WTC11 (cell line): ENCODE data around the gene CILP2. TPM values are rescaled to one million over a fixed set of nuclear protein-coding genes. Genes with fewer than 3 reads are reported as not detected.

ENCODE experiments used
- ATAC-seq: fragments of 200-7000 bp; cut with Tn5 transposase; 2 replicates; pipeline ENCODE4 v1.10.0; 2021; ENCODE audit warnings: mild to moderate bottlenecking, moderate library complexity
- CTCF ChIA-PET: fragments of 300-600 bp; sonication (Branson Sonifier 250); formaldehyde crosslinking; loops from one replicate; lab custom pipeline; 2021; ENCODE audit warnings: antibody characterized with exemption; lab: Charles Lee
- POLR2A ChIA-PET: fragments of 350-600 bp; sonication (Branson Sonifier 250); formaldehyde crosslinking; loops from one replicate; lab custom pipeline; 2021; ENCODE audit warnings: antibody characterized with exemption; lab: Charles Lee
- DNase-seq: peaks from one replicate; pipeline ENCODE4 v3.0.0; 2021; ENCODE audit warnings: low spot score
- H3K27ac Mint-ChIP-seq: 2 replicates; pipeline ENCODE4 v1.8.0; 2021; ENCODE audit warnings: mixed read lengths
- H3K27me3 Mint-ChIP-seq: 2 replicates; pipeline ENCODE4 v1.8.0; 2021; ENCODE audit warnings: low read depth, mild to moderate bottlenecking, moderate library complexity, mixed read lengths
- H3K36me3 Mint-ChIP-seq: 2 replicates; pipeline ENCODE4 v1.8.0; 2021; ENCODE audit warnings: mixed read lengths
- H3K4me1 Mint-ChIP-seq: 2 replicates; pipeline ENCODE4 v1.8.0; 2022; ENCODE audit warnings: mixed read lengths
- H3K4me3 Mint-ChIP-seq: 2 replicates; pipeline ENCODE4 v1.8.0; 2021; ENCODE audit warnings: mild to moderate bottlenecking, moderate library complexity, mixed read lengths
- H3K9me3 Mint-ChIP-seq: 2 replicates; pipeline ENCODE4 v1.8.0; 2021; ENCODE audit warnings: mixed read lengths
- ATF1 ChIP-seq: sonication (generic); formaldehyde crosslinking; IDR thresholded peaks from 2 replicates; pipeline ENCODE4 v1.8.1; 2023; ENCODE audit warnings: mild to moderate bottlenecking, moderate library complexity, missing genetic modification reagents
- CBFB ChIP-seq: sonication (generic); formaldehyde crosslinking; IDR thresholded peaks from 2 replicates; pipeline ENCODE4 v1.8.1; 2022; ENCODE audit warnings: mild to moderate bottlenecking, low read depth, missing genetic modification reagents
- FOXP1 ChIP-seq: sonication (generic); formaldehyde crosslinking; IDR thresholded peaks from 2 replicates; pipeline ENCODE4 v1.8.0; 2022; ENCODE audit warnings: missing genetic modification reagents, mild to moderate bottlenecking, moderate library complexity, borderline replicate concordance
- GTF2I ChIP-seq: fragments of 250-450 bp; sonication (Bioruptor Pico); conservative IDR thresholded peaks from 2 replicates; pipeline ENCODE4 v1.4.0; 2021; ENCODE audit warnings: mild to moderate bottlenecking
- KAT7 ChIP-seq: sonication (generic); formaldehyde crosslinking; IDR thresholded peaks from 2 replicates; pipeline ENCODE4 v1.8.1; 2023; ENCODE audit warnings: missing genetic modification reagents, mild to moderate bottlenecking, borderline replicate concordance
- MXD4 ChIP-seq: fragments of 250-450 bp; sonication (Bioruptor Pico); IDR thresholded peaks from 2 replicates; pipeline ENCODE4 v1.8.0; 2021; ENCODE audit warnings: mild to moderate bottlenecking, moderate library complexity, borderline replicate concordance
- NFATC4 ChIP-seq: fragments of 250-450 bp; sonication (Bioruptor Pico); IDR thresholded peaks from 2 replicates; pipeline ENCODE4 v1.9.0; 2021; ENCODE audit warnings: mild to moderate bottlenecking
- NR1H2 ChIP-seq: sonication (generic); formaldehyde crosslinking; IDR thresholded peaks from 2 replicates; pipeline ENCODE4 v1.9.0; 2021; ENCODE audit warnings: mild to moderate bottlenecking, moderate library complexity, missing genetic modification reagents
- NR2C2 ChIP-seq: sonication (generic); formaldehyde crosslinking; IDR thresholded peaks from 2 replicates; pipeline ENCODE4 v1.8.0; 2022; ENCODE audit warnings: mild to moderate bottlenecking, missing genetic modification reagents
- NR3C1 ChIP-seq: sonication (generic); formaldehyde crosslinking; conservative IDR thresholded peaks from 2 replicates; pipeline ENCODE4 v1.8.1; 2023; ENCODE audit warnings: low read depth, mild to moderate bottlenecking, missing genetic modification reagents
- SOX15 ChIP-seq: fragments of 250-450 bp; sonication (Bioruptor Pico); IDR thresholded peaks from 2 replicates; pipeline ENCODE4 v1.9.0; 2021; ENCODE audit warnings: mild to moderate bottlenecking
- TEAD4 ChIP-seq: sonication (generic); formaldehyde crosslinking; IDR thresholded peaks from 2 replicates; pipeline ENCODE4 v1.8.0; 2022; ENCODE audit warnings: mild to moderate bottlenecking, missing genetic modification reagents
- ZNF263 ChIP-seq: sonication (generic); formaldehyde crosslinking; IDR thresholded peaks from 2 replicates; pipeline ENCODE4 v1.8.1; 2022; ENCODE audit warnings: low read depth, mild to moderate bottlenecking, moderate library complexity, missing genetic modification reagents
- total RNA-seq: library from RNA; stranded (reverse); gene quantifications from 3 replicates; pipeline ENCODE4 v1.2.3, GENCODE V29; 2021
- TF ChIP-seq, protein P1 (sequence below): sonication (generic); formaldehyde crosslinking; IDR thresholded peaks from 2 replicates; pipeline ENCODE4 v1.8.0; 2023; ENCODE audit warnings: mild to moderate bottlenecking, missing genetic modification reagents
- TF ChIP-seq, protein P2 (sequence below): sonication (generic); formaldehyde crosslinking; IDR thresholded peaks from 2 replicates; pipeline ENCODE4 v1.8.0; 2022; ENCODE audit warnings: mild to moderate bottlenecking, missing genetic modification reagents
- TF ChIP-seq, protein P3 (sequence below): sonication (generic); formaldehyde crosslinking; IDR thresholded peaks from 2 replicates; pipeline ENCODE4 v1.8.0; 2022; ENCODE audit warnings: mild to moderate bottlenecking, missing genetic modification reagents
- TF ChIP-seq, protein P4 (sequence below): sonication (generic); formaldehyde crosslinking; IDR thresholded peaks from 2 replicates; pipeline ENCODE4 v1.8.1; 2023; ENCODE audit warnings: mild to moderate bottlenecking, missing genetic modification reagents, borderline replicate concordance
- TF ChIP-seq, protein P5 (sequence below): fragments of 250-450 bp; sonication (Bioruptor Pico); conservative IDR thresholded peaks from 2 replicates; pipeline ENCODE4 v1.9.0; 2021; ENCODE audit warnings: mild to moderate bottlenecking
- TF ChIP-seq, protein P6 (sequence below): sonication (generic); formaldehyde crosslinking; IDR thresholded peaks from 2 replicates; pipeline ENCODE4 v1.8.1; 2023; ENCODE audit warnings: mild to moderate bottlenecking, missing genetic modification reagents, moderate library complexity

Gene CILP2
- total RNA-seq, 1 experiment from 2014 or later = 7.9 TPM

DNA sequence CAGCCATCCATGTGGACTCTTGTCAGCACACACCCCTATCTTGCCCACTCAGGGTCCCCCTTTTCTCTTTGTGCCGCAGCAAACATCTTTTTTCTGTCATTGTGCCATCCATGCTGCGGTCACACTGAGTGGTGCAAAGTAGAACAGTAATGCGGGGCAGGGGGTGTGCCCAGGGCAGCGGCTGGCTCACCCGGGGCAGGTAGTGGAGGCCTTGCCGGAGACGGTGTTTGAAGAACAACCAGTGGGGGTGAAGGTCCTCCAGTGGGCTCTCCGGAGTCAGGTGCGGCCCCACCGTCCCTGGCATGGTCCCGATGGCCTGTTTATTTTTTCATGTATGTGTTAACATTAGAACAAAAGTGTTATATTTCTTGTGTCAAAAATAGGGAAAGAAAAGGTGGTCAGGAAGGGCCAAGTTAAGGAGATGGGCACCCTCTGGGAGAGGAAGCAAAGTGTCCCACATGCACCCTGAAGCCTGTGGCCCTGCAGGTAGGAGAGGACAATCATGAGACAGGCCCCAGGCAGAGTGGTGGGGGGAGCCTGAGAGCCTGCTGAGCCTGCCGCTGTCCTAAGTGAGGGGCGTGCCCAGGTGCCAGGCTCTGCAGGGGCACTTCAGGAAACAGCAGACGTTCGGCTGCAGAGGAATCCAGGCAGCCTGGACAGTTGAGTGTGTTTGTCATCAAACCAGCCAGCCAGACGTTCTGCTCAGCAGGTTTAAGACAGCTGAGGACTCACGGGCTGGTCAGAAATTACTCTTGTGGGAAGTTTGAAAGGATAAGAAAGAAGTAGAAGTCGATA lies 35.1 kb upstream of the CILP2 start:
- ChIA-PET POLR2A (no interaction called here), CTCF (no interaction called here)
- ATAC-seq = no peak
- no peak for DNase-seq
- Mint-ChIP-seq H3K27ac (no peak overlapping the region), H3K4me1 (no peaks in the 10 kb centered on the region; the same call in 1 of the 2 replicates), H3K9me3 (no peaks in the 10 kb centered on the region), H3K27me3 (no peaks in the 10 kb centered on the region), H3K4me3 (no peak overlapping the region), H3K36me3 (peaks cover 63% of the 10 kb centered on the region)
- TF ChIP-seq CBFB (no peak), FOXP1 (CRISPR knock-in tag) (no peak), NR2C2 (CRISPR knock-in tag) (no peak), KAT7 (no peak), GTF2I (no peak), SOX15 (CRISPR knock-in tag) (no peak)
- TF ChIP-seq, protein P1, sequence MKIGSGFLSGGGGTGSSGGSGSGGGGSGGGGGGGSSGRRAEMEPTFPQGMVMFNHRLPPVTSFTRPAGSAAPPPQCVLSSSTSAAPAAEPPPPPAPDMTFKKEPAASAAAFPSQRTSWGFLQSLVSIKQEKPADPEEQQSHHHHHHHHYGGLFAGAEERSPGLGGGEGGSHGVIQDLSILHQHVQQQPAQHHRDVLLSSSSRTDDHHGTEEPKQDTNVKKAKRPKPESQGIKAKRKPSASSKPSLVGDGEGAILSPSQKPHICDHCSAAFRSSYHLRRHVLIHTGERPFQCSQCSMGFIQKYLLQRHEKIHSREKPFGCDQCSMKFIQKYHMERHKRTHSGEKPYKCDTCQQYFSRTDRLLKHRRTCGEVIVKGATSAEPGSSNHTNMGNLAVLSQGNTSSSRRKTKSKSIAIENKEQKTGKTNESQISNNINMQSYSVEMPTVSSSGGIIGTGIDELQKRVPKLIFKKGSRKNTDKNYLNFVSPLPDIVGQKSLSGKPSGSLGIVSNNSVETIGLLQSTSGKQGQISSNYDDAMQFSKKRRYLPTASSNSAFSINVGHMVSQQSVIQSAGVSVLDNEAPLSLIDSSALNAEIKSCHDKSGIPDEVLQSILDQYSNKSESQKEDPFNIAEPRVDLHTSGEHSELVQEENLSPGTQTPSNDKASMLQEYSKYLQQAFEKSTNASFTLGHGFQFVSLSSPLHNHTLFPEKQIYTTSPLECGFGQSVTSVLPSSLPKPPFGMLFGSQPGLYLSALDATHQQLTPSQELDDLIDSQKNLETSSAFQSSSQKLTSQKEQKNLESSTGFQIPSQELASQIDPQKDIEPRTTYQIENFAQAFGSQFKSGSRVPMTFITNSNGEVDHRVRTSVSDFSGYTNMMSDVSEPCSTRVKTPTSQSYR (CRISPR knock-in tag) = no peak
- TF ChIP-seq, protein P2, sequence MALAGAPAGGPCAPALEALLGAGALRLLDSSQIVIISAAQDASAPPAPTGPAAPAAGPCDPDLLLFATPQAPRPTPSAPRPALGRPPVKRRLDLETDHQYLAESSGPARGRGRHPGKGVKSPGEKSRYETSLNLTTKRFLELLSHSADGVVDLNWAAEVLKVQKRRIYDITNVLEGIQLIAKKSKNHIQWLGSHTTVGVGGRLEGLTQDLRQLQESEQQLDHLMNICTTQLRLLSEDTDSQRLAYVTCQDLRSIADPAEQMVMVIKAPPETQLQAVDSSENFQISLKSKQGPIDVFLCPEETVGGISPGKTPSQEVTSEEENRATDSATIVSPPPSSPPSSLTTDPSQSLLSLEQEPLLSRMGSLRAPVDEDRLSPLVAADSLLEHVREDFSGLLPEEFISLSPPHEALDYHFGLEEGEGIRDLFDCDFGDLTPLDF (CRISPR knock-in tag) = no peak
- TF ChIP-seq, protein P3, sequence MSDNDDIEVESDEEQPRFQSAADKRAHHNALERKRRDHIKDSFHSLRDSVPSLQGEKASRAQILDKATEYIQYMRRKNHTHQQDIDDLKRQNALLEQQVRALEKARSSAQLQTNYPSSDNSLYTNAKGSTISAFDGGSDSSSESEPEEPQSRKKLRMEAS = no peak

DNA sequence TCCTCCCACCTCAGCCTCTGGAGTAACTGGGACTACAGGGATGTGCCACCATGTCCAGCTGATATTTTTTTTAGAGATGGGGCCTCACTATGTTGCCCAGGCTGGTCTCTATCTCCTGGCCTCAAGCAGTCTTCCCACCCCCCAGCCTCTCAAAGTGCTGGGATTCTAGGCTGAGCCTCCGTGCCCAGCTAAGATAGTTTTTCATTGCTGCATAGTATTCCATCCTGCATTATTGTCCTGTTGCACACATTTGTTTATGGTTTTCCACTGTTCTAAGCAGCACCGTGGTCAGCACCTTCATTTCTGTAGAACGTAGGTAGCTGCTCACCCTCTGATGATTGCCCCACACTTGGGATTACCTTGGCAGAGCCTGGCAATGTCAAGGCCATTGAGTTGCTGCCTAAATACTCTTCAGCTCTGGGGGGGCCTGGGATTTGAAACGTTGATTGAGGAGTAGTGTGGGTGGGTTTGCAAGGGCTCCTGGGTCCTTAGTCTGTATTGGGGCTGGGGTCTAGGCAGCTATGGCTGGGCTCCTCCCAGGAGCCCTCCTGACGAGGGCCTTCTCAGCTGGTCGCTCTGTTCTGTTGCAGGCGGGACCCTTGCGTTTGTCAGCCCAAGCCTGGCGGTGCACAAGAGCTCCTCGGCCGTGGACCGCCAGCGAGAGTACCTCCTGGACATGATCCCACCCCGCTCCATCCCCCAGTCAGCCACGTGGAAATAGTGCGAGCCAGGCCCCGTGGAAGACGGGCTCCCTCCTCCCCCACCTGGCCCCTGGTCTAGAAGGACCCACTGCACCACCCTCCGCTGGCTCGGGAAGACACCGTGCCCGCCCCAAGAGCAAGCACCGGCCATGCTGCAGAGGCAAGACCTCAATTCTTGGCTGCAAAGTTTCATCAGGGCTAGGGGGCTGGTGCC lies 33.1 kb upstream of the CILP2 start:
- H3K4me3 Mint-ChIP-seq = no peak overlapping the region
- H3K27me3 Mint-ChIP-seq = no peaks in the 10 kb centered on the region
- ATAC-seq (no peak), DNase-seq (no peak)
- POLR2A ChIA-PET = no interaction called here
- peaks cover 55% of the 10 kb centered on the region for H3K36me3 Mint-ChIP-seq
- no peaks in the 10 kb centered on the region for H3K9me3 Mint-ChIP-seq
- CTCF ChIA-PET = no interaction called here
- no peak overlapping the region for H3K27ac Mint-ChIP-seq
- H3K4me1 Mint-ChIP-seq = no peaks in the 10 kb centered on the region; the same call in 1 of the 2 replicates
- TF ChIP-seq, protein P4, sequence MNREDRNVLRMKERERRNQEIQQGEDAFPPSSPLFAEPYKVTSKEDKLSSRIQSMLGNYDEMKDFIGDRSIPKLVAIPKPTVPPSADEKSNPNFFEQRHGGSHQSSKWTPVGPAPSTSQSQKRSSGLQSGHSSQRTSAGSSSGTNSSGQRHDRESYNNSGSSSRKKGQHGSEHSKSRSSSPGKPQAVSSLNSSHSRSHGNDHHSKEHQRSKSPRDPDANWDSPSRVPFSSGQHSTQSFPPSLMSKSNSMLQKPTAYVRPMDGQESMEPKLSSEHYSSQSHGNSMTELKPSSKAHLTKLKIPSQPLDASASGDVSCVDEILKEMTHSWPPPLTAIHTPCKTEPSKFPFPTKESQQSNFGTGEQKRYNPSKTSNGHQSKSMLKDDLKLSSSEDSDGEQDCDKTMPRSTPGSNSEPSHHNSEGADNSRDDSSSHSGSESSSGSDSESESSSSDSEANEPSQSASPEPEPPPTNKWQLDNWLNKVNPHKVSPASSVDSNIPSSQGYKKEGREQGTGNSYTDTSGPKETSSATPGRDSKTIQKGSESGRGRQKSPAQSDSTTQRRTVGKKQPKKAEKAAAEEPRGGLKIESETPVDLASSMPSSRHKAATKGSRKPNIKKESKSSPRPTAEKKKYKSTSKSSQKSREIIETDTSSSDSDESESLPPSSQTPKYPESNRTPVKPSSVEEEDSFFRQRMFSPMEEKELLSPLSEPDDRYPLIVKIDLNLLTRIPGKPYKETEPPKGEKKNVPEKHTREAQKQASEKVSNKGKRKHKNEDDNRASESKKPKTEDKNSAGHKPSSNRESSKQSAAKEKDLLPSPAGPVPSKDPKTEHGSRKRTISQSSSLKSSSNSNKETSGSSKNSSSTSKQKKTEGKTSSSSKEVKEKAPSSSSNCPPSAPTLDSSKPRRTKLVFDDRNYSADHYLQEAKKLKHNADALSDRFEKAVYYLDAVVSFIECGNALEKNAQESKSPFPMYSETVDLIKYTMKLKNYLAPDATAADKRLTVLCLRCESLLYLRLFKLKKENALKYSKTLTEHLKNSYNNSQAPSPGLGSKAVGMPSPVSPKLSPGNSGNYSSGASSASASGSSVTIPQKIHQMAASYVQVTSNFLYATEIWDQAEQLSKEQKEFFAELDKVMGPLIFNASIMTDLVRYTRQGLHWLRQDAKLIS (CRISPR knock-in tag) = no peak
- TF ChIP-seq, protein P3 = no peak
- TF ChIP-seq, protein P5, sequence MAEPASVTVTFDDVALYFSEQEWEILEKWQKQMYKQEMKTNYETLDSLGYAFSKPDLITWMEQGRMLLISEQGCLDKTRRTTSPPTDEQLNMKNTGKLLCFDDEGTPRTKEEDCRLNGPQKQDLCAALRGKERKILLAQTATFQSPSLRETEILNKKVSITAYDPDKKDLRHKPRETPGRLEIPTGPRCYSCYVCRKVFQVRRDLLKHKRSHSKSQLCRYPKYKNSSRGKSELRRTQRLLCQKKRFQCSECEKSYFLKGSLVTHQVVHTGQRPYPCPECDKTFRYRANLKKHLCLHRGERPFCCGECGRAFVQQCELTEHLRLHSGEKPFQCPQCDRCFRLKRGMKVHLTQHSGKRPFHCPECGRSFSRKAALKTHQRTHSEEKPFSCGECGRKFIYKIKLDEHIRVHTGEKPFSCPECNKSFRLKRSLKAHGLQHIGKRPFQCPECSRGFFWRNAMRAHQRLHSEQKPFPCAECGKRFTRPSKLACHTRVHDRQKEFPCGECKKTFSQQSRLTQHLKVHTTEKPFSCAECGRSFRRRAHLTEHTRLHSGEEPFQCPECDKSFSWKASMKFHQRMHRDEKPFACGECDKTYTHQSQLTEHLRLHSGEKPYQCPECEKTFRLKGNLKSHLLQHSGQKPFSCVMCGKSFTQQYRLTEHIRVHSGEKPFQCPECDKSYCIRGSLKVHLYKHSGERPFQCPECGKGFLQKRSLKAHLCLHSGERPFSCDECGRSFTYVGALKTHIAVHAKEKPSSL (CRISPR knock-in tag) = no peak
- TF ChIP-seq TEAD4 (CRISPR knock-in tag) (no peak), MXD4 (CRISPR knock-in tag) (no peak), NR1H2 (CRISPR knock-in tag) (no peak), NFATC4 (CRISPR knock-in tag) (no peak), ZNF263 (CRISPR knock-in tag) (no peak), NR3C1 (CRISPR knock-in tag) (no peak), ATF1 (CRISPR knock-in tag) (no peak)
- TF ChIP-seq, protein P6, sequence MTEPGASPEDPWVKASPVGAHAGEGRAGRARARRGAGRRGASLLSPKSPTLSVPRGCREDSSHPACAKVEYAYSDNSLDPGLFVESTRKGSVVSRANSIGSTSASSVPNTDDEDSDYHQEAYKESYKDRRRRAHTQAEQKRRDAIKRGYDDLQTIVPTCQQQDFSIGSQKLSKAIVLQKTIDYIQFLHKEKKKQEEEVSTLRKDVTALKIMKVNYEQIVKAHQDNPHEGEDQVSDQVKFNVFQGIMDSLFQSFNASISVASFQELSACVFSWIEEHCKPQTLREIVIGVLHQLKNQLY (CRISPR knock-in tag) = no peak
